Effector CD8-positive, alpha-beta T cell (primary cell): ENCODE measurements around the gene ACRV1.
"Not testable (repeated sequence)": the region's sequence is repeated elsewhere in the genome, so short reads cannot be mapped to it uniquely, and the experiment has no call there.

ENCODE experiments used
- DNase-seq: peaks from one replicate; lab custom pipeline; 2025; lab: John Stamatoyannopoulos, UW
- total RNA-seq, 4 experiments: gene quantifications; one replicate each; lab custom pipeline; 2026; lab: John Stamatoyannopoulos, UW

Gene ACRV1, protein sequence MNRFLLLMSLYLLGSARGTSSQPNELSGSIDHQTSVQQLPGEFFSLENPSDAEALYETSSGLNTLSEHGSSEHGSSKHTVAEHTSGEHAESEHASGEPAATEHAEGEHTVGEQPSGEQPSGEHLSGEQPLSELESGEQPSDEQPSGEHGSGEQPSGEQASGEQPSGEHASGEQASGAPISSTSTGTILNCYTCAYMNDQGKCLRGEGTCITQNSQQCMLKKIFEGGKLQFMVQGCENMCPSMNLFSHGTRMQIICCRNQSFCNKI
- 0 reads per million in 4 experiments for total RNA-seq

DNA sequence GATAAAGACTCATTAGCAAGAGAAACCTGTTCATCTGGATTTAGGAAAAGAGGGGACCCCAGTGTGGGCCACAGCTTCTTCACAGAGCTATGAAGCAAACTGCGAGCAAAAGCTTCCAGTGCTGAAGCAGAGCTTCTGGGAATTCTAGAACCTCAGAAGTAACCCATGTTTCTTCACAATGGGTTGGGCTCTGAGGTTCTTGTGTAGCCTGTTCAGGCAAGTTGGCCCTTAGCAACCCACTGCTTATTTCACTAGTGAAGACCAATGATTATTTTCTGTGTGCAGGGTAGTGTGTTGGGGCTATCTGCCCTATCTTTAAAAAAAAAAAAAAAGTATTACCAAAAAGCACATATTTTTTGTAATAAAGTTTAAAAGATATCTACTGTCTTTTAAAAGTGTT lies at the start of gene ACRV1:
Gene ACRV1, minus strand, starts transcription at position 101 of the 400 bp plus-strand sequence. Its CDS starts 67 bp downstream, at position 34.
- DNase-seq = no peak

DNA sequence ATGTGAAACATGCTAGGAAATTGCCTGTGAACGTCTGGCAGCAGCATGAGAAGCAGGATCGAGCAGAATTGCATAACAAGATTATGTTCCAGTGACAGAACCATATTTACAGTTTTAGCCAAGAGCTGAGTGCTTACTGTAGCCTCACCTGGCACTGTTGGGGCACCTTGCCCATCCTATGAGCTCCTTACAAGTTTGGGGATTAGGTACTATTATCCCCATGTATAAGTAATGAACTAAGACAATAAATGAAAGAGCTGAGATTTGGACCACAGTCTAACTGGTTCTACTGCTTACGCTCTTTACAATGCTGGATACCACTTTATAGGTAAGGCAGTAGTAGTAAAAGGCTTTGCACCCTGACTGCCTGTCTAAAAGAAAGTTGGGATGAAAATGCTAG lies 48.3 kb upstream of the ACRV1 start:
- DNase-seq = no peak

DNA sequence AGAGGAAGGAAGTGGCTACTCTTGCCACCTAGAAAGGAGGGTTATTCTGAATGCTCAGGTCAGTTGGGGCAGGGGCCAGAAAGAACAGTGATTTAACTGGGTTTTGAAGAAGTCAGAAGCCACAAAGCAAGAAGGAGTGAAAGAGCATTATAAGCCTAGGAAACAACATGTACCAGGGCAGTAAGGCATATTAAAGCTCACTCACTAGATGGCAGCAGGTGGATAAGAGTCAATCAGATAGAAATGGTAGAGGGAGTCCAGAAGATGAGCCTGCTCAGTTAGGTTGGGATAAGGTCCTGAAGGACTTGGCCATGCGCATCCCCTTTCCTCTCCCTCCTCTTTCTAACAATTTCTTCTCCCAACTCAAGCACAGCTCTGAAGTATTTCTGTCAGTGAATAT lies 43.5 kb upstream of the ACRV1 start:
- DNase-seq = no peak

DNA sequence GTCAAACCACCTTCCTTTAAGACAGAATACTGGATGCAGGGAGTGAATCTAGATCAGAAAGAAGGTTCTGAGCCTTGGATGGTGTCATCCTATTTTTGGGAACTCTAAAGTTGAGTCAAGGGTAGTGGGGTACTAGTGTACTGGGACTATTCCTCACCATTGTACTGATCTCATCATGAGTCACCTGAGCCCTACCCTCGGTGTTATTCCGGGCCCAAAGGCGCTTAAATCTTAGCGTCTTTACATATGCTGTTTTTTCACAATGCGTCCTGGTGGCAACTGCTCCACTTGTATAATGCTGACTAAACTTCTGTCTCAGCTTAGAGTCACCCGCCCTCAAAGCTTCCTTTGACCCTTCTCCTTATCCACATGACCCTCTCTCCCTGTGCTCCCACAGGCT lies 40.1 kb upstream of the ACRV1 start:
- no peak for DNase-seq

DNA sequence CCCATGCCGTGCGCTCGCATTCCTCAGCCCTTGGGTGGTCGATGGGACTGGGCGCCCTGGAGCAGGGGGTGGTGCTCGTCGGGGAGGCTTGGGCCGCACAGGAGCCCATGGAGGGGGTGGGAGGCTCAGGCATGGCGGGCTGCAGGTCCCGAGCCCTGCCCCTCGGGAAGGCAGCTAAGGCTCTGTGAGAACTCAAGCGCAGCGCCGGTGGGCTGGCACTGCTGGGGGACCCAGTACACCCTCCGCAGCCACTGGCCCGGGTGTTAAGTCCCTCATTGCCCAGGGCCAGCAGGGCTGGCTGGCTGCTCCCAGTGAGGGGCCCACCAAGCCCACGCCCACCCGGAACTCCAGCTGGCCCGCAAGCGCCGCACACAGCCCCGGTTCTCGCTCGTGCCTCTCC lies 24.0 kb upstream of the ACRV1 start:
- not testable (repeated sequence) for DNase-seq

DNA sequence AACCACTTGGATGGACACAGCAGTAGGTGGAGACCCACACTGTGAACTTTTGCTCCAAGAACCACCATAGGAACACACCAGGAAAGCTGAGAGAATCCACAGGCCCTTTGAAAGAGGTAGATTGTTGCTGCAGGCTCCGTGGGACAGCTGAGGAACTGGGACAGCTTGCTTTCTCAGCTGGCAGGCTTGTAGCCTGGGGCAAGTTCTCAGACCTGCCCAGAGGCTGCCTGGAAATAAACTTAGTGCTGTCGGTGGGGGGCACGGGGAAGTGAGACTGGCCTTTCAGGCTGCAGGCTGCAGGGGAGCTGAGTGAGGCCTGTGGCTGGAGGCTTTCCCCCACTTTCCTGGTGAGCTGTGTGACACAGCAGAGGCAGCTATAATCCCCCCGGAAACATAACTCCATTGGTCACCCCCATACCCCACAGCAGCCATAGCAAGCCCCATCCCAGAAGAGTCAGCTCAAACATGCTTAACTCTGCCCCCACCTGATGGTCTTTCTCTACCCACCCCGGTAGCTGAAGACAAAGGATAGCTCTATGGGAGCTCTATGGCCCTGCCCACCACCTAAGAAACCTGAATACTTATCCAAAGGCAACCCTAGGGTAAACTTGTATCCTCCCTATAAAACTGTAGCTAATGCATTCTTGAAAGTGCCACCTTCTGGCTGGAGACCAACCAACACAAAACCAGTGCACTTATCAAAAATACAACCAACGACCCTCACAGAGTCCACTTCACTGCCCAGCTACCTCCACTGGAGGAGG lies 21.4 kb upstream of the ACRV1 start:
- no peak for DNase-seq

DNA sequence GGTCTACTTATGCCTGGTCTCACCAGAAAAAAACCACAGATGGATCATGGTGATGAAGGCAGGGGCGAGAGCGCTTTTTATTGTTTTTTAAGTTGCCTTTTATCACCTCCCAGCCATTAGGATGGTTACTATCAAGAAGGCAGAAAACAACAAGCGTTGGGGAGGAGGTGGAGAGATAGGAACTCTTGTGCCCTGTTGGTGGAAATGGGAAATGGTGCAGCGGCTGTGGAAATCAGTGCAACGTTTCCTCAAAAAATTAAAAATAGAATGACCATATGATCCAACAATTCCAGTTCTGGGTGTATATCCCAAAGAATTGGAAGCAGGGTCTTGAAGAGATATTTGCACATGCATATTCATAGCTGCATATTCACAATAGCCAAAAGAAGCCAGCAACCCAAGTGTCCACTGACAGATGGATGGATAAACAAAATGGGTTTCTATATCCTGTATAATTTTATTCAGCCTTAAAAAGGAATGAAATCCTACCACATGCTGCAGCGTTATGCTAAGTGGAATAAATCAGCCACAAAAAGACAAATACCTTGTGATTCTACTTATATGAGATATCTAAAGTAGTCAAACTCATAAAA lies 20.5 kb upstream of the ACRV1 start:
- no peak for DNase-seq

DNA sequence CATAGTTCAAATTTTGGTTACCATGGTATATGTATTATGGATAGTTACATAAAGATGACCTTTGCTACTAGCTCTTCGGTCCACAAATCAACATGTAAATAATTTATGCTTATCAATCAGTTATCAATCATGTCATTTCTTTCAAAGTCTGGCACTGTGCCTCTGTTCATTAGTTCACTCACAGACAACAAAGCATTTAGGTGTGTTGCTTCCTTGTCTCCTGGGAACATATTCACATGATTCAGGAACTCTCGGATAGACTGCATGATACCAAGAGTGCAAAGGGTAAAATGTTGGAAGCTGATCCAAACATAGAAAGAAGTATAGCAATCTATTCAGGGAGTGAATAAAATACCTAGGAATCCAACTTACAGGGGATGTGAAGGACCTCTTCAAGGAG lies 14.3 kb upstream of the ACRV1 start:
- no peak for DNase-seq

DNA sequence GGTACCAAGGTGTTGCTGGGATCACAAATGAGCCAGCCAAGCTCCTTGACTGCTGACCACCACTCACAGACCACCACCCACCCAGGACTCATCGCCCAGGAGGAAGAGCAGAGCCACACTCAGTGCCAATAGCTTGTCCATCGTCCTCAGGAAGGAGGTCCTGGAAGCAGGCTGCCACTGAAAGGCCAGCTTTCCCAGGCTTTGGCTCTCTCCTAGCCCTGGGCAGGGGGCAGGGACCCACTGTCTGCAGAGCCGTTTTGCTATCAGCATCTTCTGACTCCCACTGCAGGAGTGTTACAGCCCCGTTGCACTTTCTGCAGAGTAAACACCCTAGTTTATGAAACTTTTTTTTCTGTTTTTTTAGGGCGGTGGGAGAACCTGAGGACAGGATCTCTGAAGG lies 12.2 kb upstream of the ACRV1 start:
- no peak for DNase-seq

DNA sequence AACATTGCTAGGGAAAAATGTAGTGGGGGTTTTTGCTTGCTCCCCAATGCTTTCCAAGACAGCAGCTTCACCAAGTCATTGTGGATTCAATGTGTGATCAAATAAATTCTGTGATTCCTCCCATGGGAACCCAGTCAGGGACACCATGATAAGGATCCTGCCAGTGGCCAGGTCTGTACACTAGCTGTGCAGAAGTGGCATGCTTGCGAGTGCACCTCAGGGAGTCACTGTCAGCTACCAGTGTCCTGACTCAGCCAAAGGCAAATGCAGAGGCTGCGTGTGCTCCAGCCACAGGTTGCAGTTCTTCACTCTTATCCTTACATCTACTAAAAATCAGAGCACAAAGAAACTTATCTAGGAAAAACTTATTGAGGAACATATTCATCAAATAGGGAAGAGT lies 9.4 kb upstream of the ACRV1 start:
- DNase-seq = no peak

DNA sequence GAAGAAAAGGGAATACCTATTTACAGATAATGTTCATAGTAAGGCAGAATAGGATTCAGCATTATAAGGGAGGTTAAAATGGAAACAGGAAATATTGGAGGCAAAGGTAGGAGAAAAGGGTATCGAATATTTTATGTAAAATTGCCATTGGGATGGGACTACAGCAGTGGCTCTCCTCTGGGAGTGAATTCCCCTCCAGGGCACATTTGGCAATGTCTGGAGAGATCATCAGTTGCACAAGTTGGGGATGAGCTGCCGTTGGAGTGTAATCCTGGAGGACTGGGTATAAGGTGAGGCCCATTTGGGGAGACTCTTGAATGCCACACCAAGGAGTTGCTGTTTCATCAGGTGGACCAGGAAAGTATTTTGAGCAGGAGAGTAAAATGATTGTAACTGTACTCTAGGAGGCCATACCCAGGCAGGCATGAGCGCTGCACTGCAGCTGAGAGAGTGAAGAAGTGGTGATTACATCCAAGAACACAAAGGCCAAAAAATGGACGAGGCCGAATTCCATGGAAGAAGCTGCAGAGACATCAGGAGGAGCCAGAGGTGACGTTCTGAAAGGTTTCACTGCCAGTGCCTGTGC lies 8.7 kb upstream of the ACRV1 start:
- no peak for DNase-seq

DNA sequence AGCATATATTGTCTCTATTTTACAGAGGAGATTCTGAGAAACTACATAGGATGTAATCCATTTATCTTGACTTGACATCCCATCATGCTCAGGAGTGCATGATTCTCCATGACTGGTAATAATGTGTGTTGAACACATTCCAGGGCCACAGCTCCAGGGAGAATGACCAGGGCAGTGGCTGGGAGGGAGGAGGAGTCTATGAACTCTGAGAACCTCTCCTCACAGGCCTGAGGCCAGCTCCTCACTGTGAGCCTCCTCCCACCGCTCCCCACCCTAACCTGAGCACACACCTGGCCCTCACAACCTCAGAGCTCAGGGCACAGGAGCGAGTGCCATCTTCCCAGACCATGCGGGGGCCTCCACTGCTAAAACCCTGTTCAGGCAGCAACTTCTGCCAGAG lies 8.0 kb upstream of the ACRV1 start:
- no peak for DNase-seq

DNA sequence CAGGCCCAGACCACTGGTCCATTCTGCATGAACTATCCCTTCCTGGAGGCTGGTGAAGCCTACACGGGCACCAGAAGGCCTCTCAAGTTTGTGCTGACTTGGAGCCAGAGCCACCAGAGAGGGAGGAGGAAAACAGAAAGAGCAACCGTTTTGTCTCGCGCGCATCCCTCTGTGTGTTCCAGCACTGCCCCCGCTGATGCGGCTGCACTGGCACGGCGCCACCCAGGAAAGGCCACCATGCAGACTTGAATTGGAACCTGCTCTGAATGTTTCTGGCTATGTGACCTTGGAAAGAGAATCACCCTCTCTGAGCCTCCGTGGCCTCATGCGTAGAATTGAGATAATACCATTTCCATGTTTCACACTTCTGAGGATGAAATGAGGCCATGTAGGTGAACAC lies 7.4 kb upstream of the ACRV1 start:
- DNase-seq = no peak

DNA sequence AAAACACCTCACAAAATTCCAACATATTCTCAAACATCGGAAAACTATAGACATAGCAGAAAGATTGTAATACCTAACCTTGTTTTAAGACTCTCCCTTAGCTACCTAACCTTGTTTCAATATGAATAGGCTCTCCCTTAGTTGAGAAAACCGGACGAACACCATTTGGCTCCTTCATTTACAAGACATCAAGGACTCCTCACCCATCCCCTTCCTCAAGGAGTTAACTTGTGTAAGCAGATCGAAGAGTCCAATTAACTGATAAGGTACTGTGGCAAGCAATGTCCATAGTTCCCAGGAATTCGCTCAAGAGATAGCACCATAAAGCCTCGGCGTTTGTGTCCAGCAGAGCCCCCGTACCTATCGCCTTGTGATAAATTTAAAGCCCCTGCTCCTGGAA lies 4.6 kb upstream of the ACRV1 start:
- no peak for DNase-seq

DNA sequence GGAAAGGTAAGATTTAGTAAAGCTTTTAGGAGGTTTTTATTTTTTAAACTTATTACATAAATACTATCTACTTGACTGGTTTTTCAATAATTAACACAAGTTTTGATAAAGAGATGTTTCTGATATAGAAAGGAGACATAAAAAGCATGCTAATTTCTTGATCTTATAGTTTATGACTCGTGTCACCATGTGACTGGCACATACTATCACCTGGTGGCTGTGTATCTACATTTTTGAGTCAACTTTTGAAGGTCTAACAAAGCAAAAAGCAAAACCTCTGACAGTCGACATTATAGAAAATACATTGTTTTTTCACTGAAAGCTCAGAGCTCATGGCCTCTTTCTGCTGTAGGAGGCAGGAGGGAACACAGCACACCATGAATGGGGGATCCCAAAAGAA lies 810 bp downstream of the ACRV1 start:
- DNase-seq = no peak

DNA sequence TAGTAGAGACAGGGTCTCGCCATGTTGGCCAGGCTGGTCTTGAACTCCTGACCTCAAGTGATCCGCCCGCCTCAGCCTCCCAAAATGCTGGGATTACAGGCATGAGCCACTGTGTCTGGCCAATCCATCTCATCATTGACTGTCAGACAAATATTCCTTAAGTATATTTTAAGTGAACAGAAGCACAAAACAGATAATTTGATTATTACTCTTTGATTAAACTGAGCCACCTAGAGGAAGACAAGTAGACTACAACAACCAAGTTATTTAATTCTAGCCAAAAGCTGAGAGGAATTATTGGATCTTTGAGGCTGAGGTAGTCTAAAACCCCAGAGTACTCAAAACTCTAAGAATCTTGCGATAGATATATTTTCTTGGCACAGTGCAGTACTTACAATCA lies 1.2 kb downstream of the ACRV1 start:
- no peak for DNase-seq

DNA sequence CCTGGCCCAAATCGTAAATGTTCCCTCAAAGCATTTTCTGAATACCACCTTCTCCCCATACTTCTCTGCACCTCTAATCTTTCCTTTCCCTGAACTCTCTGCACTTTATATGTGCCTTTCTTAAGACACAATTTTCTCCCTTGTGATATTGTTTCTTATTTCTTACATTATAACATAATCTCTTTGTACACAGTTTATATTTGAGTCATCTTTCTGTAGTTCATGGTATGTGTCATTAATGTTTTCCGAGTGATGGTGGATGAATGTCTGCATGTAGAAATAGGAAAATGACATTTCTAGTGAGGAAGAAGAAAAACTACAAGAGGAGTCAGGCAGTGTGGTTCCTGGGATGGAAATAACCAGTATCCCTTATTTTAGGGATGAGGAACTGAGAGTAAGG lies 5.5 kb downstream of the ACRV1 start:
- DNase-seq = no peak

DNA sequence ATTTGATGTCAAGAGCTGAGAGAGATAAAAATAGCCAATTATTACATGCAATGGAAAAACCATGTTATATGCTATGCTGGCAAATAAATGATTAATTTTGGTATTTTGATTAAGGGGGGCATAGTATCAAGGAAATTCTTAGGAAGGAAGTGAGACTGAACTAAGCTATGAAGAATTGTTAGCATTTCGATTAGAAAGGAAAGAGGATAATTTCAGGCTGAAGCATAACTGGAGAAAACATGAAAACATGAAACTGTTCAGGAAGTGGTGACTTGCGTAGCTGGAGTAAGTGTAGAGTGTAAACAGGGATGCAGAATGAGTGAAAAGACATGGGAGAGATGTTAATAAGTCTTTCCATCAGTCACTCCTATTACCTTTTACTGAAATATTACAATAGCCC lies 6.4 kb downstream of the ACRV1 start:
- DNase-seq = no peak

DNA sequence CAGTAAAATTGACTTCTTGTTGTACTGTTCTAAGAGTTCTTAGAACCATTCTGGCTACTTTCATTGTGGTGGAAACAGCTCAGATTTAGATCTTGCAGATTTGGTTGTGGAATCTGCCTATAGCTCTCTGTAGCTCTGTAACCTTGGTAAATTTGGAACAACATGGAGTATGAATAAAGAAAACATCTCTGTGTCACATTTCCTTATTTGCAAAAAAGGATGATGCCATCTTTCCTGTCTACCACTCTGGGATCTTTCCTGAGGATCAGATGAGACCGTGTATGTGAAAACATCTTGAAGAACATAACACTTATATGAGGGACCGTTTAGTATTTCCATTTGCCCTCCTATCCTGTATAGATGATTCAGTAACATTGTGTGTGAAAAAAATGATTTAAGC lies 9.1 kb downstream of the ACRV1 start:
- DNase-seq = no peak

DNA sequence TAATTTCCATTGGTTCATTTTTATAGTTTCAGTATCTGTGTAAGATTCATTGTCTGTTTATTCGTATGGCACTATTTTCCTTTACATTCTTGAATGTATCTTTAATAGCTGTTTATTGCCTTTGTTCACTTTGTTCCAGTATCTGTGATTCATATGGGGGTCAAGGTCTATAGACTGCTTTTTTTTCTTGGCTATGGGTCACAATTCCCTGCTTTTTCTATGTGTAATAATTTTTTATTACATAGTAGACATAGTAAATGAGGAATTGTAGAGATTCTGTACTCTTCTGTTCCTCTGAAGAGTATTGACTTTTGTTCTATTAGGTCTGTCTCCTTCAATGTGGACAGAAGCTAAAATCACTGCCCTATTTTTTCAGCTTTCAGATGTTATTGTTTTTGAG lies 10.5 kb downstream of the ACRV1 start:
- DNase-seq = no peak

DNA sequence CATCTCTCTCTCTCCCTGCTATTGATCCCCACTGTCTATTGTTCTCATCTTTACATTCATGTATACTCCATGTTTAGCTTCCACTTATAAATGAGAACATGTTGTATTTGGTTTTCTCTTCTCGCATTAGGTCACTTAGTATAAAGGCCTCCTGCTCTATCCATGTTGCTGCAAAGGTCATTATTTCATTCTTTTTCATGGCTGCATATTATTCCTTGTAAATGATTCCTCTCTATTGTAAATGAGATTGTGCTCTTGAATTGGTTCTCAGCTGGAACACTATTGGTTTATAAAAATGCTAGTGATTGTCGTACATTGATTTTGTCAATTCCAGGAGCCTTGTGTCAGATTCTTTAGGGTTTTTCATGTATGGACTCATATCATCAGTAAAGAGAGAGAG lies 13.5 kb downstream of the ACRV1 start:
- no peak for DNase-seq

DNA sequence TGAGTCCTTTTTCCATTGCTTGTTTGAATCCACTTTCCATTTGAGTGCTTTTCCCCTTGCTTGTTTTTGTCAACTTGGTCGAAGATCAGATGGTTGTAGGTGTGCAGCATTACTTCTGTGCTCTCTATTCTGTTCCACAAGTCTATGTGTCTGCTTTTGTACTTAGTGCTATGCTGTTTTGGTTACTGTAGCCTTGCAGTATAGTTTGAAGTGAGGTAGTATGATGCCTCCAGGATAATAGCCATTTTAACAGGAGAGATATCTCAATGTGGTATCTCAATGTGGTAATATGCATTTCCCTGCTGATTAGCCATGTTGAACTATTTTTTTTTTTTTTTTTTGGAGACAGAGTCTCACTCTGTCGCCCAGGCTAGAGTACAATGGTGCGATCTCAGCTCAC lies 16.7 kb downstream of the ACRV1 start:
- no peak for DNase-seq

DNA sequence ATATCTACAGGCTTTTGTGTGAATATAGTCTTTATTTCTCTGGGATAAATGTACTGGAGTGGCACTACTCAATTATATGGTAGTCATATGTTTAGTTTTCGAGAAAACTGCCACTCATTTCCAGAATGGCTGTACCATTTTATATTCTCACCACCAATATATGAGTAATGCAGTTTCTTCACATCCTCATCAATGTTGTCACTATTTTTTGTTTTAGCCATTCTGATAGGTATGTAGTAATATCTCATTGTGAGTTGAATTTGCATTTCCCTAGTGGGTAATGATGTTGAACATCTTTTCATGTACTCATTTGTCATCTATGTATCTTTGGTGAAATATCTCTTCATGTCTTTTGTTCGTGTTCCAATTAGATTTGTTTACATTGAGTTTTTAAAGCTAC lies 18.0 kb downstream of the ACRV1 start:
- DNase-seq = no peak
